ENCODE results near the gene DHRS3.

Gene DHRS3

DNA sequence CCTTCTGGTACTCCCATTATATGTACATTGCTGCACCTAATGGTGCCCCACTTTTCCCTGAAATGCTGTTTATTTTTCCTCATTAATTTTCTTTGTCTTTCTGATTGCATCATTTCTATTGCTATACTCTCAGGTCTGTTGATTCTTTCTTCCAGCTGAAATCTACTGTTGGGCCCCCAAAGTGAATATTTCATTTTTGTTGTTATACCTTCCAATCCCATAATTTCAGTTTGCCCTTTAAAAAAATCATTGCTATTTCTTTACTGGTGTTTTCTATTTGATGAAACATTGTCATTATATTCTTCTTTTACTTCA, 22.9 kb upstream of the DHRS3 start:
- DNase-seq (ENCODE audit: low read depth) = no peak
- no peak overlapping the region for H3K4me3 ChIP-seq (ENCODE audit: low read depth, low read length)
- TF ChIP-seq, protein P1, sequence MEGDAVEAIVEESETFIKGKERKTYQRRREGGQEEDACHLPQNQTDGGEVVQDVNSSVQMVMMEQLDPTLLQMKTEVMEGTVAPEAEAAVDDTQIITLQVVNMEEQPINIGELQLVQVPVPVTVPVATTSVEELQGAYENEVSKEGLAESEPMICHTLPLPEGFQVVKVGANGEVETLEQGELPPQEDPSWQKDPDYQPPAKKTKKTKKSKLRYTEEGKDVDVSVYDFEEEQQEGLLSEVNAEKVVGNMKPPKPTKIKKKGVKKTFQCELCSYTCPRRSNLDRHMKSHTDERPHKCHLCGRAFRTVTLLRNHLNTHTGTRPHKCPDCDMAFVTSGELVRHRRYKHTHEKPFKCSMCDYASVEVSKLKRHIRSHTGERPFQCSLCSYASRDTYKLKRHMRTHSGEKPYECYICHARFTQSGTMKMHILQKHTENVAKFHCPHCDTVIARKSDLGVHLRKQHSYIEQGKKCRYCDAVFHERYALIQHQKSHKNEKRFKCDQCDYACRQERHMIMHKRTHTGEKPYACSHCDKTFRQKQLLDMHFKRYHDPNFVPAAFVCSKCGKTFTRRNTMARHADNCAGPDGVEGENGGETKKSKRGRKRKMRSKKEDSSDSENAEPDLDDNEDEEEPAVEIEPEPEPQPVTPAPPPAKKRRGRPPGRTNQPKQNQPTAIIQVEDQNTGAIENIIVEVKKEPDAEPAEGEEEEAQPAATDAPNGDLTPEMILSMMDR (IDR thresholded peaks at IDR 0.05; ENCODE audit: low read depth, low read length, missing control alignments) = no peak
- in situ Hi-C loops (cut with HindIII; ENCODE audit: low sequenced_read_pairs) = no loop called here

- TF ChIP-seq, protein P1 (IDR thresholded peaks at IDR 0.05; ENCODE audit: low read depth, low read length, missing control alignments) = no peak
- no peak overlapping the region for H3K4me3 ChIP-seq (ENCODE audit: low read depth, low read length)
- no peak for DNase-seq (ENCODE audit: low read depth)
- in situ Hi-C loops (cut with HindIII; ENCODE audit: low sequenced_read_pairs) = no loop called here
Measured at GRCh38 chr1:12640237-12640957, 22.4 kb upstream of the DHRS3 start.

- H3K4me3 ChIP-seq (ENCODE audit: low read depth, low read length) = no peak overlapping the region
- DNase-seq (ENCODE audit: low read depth) = no peak
- TF ChIP-seq, protein P1 (IDR thresholded peaks at IDR 0.05; ENCODE audit: low read depth, low read length, missing control alignments) = no peak
- in situ Hi-C loops (cut with HindIII; ENCODE audit: low sequenced_read_pairs) = loop anchor here (10.0 kb wide), 1 partner anchor 303 kb away; no protein-coding TSS in a partner anchor
Measured at GRCh38 chr1:12637693-12638092, 19.7 kb upstream of the DHRS3 start.

- TF ChIP-seq, protein P1 (IDR thresholded peaks at IDR 0.05; ENCODE audit: low read depth, low read length, missing control alignments) = no peak
- in situ Hi-C loops (cut with HindIII; ENCODE audit: low sequenced_read_pairs) = loop anchor here (10.0 kb wide), 1 partner anchor 302 kb away; no protein-coding TSS in a partner anchor
- H3K4me3 ChIP-seq (ENCODE audit: low read depth, low read length) = no peak overlapping the region
- no peak for DNase-seq (ENCODE audit: low read depth)
Measured at GRCh38 chr1:12636098-12636950, 18.3 kb upstream of the DHRS3 start.

- H3K4me3 ChIP-seq (ENCODE audit: low read depth, low read length) = no peak overlapping the region
- DNase-seq (ENCODE audit: low read depth) = no peak
- in situ Hi-C loops (cut with HindIII; ENCODE audit: low sequenced_read_pairs) = loop anchor here (10.0 kb wide), 1 partner anchor 300 kb away; no protein-coding TSS in a partner anchor
- TF ChIP-seq, protein P1 (IDR thresholded peaks at IDR 0.05; ENCODE audit: low read depth, low read length, missing control alignments) = no peak
Measured at GRCh38 chr1:12634696-12635202, 16.7 kb upstream of the DHRS3 start.

- H3K4me3 ChIP-seq (ENCODE audit: low read depth, low read length) = no peak overlapping the region
- in situ Hi-C loops (cut with HindIII; ENCODE audit: low sequenced_read_pairs) = loop anchor here (10.0 kb wide), 1 partner anchor 299 kb away; no protein-coding TSS in a partner anchor
- no peak for DNase-seq (ENCODE audit: low read depth)
- TF ChIP-seq, protein P1 (IDR thresholded peaks at IDR 0.05; ENCODE audit: low read depth, low read length, missing control alignments) = no peak
Measured at GRCh38 chr1:12634156-12634555, 16.1 kb upstream of the DHRS3 start.

All from astrocyte of the cerebellum (primary cell).